Activated T-helper 1 cell treated with anti-CD3 and anti-CD28 coated beads, Interleukin-2, amount 50 U/mL, for 16 hours (primary cell): Measurements from ENCODE around the gene DIPK1B.

Experiments
- DNase-seq, 2 donors: peaks; one replicate each; pipeline ENCODE4 v3.0.0-alpha.2; 2020; ENCODE audit warnings: low read depth in 1 of 2, low spot score in 1 of 2

The DIPK1B gene

DNA sequence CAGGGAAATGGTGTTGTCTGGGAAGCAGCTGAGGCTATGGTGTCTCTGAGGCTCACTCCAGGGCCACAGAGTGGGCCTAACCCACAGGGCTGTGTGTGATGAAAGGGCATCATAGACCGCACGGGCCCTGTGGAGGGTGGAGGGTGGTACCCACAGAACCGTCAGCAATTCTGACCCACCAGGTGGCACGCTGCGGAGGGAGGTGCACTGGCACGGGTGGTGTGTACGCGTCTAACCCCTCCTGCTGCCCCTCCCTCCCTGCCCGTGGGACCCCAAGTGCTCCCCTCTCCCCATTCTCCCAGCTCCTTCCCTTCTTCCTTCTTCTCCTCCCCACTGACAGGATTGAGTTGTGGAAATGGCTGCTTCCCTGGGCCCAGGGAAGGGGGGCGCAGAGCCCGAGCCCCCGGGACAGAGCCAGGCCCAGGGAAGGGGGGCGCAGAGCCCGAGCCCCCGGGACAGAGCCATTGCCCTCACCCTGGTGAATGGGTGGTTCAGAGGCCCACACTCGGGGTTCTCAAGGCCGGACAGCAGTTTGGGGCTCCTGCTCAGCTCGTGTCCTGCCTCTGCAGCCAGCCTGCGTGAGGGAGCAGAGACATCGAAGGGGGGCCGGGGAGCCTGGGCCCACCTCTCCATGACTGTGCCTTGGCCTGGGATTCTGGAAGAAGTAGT, 23.6 kb downstream of the DIPK1B start:
- DNase-seq: no peak

DNA sequence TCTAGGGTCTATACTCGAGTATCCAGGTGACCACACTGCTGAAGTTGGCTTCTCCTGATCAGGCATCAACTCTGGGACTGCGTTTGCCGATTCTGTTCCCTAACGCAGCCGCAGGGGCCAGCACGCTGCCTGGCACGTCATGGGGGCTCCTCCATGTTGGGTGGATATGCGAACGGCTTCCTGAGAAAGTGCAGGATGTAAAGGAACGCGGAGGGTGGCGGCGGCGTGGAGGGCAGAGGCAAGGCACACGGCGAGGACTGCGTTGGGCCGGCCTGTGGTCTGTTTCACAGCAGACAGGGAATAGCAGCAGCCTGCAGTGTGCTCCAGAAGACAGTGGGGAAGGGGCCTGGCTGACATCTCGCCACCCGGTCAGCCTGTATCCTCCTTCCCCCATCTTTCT, 26.6 kb downstream of the DIPK1B start:
- no peak for DNase-seq

DNA sequence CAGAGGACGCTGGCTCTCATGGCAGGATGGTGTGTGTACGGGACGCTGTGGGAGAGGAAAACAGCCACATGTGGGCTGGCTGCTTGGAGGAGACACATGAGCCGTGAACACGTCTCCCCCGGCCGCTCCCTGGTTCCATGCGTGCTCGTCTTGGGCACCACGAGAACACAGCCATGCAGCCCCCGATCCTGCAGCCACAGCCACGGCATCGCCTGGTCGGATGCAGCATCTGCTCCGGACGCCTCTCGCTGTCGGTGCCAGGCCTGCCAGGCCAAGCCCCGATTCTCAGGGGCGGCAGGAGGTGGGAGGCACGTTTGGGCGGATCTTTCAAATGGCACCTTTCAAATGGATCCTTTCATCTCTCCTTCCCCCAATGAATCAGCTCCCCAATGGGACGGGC, 27.1 kb downstream of the DIPK1B start:
- DNase-seq: no peak

DNA sequence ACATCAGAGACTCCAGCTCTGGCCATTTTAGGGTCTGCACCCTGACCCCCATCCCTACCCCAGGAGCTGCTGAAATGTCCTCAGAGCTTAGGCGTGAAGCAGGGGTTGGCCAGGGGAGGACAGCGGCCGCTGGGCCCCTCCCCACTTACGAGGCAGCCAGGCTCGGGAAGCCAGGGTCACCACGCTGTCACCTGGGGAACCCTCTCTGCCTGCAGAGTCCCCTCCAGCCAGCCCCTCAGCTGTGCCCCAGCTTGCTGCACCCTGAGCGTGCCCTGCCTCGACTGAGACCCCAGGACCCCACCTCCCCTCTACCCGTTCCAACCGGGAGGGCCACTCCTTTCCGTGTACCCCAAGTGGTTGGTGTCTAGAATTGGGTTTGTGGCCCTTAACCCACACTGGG, 27.7 kb downstream of the DIPK1B start:
- no peak for DNase-seq

DNA sequence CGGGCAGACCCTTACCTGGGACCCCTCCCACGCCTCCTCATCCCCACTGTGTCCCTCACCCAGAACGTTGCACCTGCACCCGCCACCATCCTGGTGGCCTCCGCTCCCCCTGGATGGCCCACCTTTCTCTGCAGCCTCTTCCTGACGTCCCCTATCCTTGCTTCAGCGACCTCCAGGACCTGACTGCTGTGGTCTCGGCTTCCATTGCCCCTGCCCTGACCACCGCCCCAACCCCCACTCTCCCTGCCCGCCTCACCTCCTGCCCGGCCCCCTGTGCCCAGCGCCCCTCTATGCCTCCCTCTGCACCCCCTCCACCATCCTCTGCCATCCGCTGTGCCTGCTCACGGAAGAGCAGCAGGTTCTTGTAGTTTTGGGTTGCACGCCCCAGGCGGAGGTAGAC, 28.1 kb downstream of the DIPK1B start:
- DNase-seq: no peak

DNA sequence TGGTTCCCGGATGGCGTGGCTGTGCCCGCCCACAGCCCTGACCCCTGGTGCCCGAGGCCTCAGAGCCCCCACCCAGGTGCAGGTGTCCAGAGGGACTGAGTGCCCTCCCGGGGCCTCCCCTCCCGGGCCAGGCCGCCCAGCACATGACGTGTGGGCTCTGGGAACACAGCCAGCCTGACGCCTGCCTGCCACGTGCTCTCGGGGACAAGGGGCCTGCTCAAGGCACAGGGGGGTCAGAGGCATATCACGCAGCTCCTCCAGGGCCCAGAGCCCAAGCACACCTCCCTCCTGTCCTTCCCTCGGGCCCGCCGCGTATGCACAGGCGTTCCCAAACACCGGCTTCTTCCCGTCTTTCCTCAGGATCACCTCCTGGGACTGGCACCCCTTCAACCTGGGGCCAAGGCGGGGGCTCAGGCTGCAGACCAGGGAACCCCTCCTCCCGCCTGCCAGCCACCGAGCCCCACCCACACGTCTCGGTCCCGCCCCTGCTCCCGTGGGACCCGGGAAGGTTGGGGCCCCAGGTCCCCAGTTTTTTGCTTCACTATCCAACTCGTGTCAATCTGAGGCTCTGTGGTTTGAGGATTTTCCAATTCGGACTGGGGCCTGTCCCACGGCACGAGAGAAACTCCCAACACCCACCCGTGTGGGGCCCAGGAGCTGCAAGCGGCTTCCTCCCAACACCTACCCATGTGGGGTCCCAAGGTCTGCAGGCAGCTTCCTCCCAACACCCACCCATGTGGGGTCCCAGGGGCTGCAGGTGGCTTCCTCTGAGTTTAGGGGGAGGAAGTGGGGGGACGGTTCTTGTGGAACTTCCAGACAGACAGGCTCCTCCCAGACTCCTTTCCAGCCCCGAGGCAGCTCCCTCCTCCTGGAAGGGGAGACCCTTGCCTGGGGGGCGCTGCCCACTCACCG, 28.9 kb downstream of the DIPK1B start:
- DNase-seq: no peak

DNA sequence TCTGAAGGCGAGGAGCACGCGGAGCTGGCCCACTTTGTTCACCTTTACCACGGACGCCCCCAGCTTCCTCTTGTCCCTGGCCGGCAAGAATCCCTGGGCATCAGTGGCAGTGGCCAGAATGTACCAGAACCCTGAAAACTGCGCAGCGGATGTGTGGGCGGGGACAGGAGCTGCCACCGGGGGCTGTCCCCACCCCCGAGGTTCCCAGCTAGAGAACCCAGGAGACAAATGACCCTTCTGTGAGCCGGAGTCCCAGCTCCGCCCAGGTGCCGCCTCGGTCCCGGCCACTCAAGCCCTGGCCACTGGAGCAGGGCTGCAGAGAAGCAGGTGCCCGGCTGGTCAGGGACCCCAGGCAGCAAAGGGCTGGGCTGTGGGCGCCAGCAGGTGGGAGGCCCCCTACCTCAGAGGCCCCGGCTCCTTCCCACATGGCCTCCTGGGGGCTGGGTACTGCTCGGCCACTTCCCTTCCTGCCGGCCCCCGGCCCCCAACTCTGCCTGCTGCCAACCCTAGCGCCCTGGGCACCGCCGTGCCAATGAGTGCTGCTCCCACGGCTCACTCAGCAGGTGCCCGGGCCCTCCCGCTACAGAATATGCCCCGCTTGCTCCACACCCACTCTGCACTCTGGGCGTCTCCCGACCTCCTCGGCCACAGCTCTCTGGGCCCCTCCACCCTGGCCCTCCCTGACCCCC, 29.7 kb downstream of the DIPK1B start:
- no peak for DNase-seq

DNA sequence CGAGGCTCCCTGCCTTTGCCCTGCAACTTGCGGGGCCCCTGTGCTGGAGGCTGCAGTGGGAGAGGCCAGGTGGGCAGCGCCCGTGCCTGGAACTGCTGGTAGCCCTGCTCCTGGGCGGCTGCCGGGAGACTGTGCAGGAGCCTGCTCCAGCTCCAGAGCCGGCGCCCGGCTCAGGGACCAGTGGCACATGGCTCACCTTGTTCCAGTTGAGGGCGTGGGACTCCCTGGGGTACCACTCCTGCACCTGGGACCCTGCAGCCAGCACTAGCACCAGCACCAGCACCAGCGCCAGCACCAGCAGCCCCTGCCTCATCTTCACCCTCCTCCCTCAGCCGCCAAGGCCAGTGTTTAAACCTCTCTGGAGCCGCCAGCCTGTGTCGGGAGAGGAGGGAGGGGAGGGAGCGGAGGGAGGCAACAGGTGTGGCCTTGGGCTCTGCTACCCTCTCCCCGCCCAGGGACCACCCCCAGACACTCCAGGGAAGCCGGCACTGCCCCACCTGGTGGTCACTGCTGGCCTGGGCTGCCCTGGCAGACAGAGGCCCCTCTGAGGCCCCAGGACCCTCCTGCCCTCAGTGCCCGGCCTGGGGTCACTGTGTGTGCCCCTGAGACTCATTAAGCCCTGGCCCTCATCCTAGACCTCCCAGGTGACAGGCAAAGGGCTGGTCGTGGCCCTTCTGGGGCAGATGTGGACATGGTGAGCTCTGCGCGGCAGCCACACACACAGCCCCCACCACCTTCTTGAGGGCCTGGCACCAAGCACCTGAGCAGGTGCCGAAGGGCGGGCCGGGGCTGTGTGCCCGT, 30.4 kb downstream of the DIPK1B start, which contains the start of gene LCN10:
Gene LCN10, minus strand, starts transcription at position 350 of the 801 bp plus-strand sequence. Its CDS starts 37 bp downstream, at position 313.
- no peak for DNase-seq

DNA sequence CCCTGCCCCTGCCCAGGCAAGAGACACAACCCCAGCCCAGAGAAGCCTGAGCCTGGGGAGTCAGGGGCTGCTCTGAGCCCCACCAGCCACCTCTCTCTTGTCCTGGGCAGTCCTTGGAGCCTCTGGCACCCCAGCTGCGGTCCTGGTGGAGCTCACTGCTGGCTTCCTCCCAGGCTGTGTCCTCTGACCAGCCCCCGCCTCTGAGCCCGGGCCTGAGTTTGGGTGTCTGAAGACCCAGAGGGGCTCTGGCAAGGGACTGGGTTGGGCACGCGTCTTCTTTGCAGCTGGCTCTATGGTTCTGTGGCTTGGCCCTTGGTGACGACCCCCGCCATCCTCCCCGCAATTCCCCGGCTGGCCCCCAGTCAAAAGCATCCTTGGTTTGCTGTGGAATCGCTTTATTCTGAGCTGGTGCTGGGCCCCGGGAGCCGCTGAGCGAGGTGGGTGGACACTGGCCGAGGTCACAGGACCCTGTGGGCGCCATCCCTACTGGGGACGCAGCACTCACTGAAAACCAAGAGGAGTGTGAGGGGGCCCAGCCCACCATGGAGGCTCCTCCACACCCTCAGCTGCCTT, 31.4 kb downstream of the DIPK1B start:
- DNase-seq: no peak

DNA sequence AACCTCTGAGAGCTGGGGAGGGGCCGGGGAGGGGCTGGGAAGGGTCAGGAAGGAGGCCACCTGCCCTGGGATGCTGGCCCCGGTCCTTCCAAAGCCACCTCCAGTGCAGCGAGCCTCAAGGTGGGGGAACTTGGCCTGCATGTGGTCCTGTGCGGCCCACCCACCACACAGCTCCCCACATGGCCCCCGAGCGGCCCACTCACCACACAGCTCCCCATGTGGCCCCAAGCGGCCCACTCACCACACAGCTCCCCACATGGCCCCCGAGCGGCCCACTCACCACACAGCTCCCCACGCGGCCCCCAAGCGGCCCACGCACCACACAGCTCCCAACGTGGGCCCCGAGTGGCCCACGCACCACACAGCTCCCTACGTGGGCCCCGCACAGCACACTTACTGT, 32.4 kb downstream of the DIPK1B start:
- DNase-seq: no peak

DNA sequence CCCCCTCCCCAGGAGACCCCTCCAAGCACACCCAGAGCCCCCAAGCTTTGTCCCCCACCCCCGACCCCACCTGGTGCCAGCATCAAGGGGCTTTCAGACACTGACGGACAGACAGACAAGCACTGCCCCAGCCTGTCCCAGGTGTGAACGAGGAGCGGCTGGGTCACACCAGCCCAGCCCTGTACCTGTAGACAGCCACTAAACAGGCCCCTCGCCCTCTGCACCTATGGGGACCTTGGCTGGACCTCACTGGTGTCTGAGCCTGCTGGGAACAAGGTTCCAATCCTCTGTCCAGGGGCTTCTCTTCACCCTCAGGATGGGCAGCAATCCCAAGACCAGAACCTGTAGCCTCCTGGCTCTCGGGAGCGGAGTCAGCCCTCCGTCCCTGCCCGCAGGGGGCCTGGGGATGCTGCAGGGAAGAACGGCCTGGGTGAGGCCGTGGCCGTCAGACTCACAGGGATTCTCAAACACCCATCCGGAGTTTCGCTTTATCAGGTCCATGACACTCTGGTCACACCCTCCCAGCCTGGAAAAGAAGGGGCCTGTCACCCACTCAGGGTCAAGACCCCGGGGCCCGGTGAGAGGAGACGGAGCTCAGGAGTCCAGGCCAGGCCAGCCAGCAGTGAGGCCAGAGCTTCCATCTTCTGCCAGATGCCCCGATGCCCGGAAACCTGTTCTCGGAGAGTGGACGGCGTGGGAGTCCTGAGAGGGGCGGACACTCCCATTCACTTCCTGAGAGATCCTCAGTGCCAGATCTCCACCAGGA, 33.2 kb downstream of the DIPK1B start:
- no peak for DNase-seq

DNA sequence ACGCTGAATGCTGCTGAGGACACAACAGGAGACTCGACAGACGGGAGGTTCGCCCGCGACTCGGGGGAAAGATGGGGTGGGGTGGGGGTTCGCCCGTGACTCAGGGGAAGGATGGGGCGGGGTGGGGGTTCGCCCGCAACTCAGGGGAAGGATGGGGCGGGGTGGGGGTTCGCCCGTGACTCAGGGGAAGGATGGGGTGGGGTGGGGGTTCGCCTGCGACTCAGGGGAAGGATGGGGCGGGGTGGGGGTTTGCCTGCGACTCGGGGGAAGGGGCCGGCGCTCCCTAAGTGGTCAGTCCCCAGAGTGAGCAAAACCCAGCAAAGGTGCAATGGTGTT, 33.8 kb downstream of the DIPK1B start:
- no peak for DNase-seq

DNA sequence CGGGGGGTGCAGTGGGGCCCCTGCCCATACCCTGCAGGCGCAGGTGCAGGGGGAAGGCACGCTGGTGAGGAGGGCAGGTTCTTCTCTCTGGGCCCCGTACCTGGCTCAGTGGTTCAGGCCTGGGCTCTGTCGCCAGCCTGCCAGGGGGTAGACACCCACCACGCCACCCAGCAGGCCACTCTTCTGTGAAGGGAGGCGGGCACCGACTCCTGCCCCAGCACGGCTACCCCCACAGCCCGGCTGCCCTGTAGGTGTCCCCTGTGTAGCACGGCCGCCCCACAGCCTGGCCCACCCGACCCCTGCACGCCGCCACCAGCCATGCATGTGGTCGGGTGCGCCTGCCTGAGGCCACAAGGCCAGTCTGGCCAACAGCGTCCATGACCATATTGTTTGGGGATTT, 34.2 kb downstream of the DIPK1B start:
- DNase-seq: no peak

DNA sequence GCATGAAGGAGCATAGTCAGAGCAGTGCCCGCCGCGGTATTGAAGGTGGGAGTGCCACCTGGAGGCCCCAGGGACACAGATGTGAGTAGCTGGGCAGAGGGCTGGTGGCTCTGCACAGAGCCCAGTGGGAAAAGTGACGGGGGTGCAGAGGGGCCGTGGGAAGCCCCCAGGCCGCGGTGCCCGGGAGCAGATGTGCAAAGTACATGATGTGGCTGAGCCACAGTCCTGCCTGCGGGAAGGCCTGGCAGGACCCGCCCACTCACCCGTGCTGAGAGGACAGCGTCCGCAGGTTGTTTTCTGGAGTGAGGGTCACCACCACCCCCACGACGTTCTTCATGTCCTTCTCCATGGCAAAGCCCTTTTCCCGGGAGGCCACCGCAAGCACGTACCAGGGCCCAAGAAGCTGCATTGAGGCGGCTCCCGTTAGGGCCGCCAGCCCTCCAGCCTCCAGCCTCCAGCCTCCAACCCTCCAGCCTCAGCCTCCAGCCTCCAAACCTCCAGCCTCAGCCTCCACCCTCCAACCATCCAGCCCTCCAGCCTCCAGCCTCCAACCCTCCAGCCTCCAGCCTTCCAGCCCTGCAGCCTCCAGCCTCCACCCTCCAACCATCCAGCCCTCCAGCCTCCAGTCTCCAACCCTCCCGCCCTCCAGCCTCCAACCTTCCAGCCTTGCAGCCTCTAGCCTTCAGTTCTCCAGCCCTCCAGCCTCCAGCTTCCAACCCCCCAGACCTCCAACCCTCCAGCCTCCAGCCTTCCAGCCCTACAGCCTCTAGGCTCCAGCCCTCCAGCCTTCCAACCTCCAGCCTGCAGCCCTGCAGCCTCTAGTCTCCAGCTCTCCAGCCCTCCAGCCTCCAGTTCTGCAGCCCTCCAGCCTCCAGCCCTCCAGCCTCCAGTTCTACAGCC, 35.0 kb downstream of the DIPK1B start:
- DNase-seq: no peak

DNA sequence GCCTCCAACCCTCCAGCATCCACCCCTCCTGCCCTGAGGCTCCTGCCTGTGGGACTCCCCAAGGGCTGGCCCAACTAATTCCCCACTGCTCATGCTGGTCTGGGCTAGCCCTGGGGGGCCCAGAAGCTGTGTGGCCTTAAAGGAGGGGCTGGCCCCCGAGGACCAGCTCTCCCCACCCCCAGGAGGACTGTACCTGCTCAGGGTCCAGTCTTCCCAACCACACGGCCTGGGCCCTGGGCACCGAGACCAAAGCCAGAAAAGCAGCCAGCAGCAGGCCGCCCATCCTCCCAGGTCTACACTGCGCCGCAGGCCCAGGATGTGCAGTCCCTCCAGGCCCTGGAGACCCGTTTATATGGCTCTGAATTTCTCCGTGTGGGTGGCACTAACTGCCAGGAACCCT, 35.8 kb downstream of the DIPK1B start, which contains the start of gene LCN6:
Gene LCN6, minus strand, starts transcription at position 325 of the 400 bp plus-strand sequence. Its CDS starts 42 bp downstream, at position 283.
- DNase-seq: no peak

DNA sequence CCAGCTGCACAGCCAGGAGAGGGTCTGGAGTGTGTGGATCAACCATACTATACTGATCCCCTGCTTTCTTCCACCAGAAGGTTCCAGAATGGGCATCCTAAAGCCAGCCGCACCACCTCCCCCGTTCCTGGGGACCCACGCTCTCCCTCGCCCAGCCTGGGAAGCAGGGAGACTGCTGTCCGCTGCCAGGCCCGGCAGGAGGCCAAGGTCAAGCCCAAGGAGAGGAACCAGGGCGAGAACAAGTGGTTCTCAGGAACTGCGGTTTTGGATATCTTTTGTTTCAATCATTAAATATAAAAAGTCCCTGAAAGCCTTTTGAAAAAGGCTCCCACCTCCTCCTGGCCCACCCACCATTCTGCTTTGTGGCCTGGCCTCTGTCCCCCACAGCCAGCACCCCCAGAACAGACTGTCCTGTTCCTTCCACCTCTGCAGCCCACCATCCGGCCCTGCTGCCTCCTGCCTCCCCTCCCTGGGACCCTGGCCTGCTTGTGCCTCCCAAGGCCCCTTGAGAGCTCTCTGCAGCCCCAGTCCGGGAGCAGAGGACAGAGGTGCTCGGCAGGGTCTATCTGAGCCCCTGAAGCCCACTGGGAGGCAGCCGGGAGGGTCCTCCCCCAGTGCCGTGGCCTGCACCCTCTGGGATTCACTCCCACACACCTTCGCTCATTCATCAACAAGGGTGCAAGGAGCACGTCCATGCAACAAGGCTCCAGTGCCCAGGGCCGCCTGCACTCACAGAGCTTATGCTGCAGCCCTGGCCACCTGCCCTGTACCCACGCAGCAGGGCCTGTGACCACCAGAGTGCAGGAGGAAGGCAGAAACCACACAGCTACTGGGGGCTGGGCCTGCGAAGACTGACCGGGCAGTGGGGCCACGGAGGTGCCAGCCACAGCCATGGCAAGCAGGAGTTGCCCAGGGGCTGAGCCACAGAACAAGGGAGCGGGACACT, 36.6 kb downstream of the DIPK1B start:
- no peak for DNase-seq

DNA sequence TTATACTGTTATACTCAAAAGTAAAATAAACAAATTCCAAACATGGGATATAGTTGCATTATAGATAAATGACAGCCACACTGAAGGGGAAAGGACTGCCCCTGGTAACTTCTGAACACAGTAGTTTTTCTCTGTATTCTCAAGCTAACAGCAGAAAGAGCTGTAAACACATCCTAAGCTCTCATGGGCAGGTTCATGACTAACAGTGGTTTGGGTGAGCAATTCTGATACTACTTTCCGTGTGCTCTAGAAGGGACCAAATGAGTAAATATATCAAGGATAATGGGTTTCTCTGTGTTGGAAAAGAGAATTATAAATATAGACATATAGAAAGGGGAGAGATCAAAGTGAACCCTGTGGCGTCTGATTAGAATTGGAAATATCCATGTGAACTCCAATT, 38.2 kb downstream of the DIPK1B start:
- no peak for DNase-seq

DNA sequence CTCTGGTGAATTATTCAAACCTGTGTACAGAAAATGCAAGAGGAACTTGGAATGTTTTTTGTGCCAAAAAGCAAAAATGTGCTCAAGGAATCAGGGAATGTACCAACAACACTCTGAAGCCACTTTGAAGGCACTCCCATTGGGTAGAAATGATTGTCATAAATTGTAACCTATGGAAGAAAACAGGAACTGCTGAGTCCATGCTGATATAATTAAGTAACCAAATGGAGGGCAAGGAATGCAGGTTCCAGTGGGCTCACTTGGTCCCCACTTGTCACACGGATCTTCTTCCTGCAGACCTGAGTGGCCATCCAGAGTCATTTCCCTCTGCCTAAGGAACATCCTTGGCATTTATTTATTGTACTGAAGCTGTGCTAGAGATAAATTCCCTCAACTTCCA, 38.9 kb downstream of the DIPK1B start:
- DNase-seq: no peak
